K562 (cell line): ENCODE results near the gene ERVH48-1. TPM values are rescaled to one million over a fixed set of nuclear protein-coding genes. Genes with fewer than 3 reads are reported as not detected.

Experiments used
- ATAC-seq: fragments of 200-7000 bp; cut with Tn5 transposase; 3 replicates; pipeline ENCODE4 v1.9.1; 2020; ENCODE audit warnings: moderate library complexity
- BruUV-seq: library from RNA; stranded (reverse); fragments of 400-500 nt; replicated peaks from 2 replicates; lab custom pipeline; 2021; lab: Mats Ljungman, UMichigan
- CTCF ChIA-PET: fragments of 300-600 bp; formaldehyde crosslinking; extraction: SDS; loops from one replicate; lab custom pipeline; 2021; ENCODE audit warnings: low intra/inter-chr PET ratio; lab: Yijun Ruan, JAX
- POLR2A ChIA-PET: fragments of 300-600, 350-650 bp; sonication (Branson Sonifier 250); formaldehyde crosslinking; extraction: SDS; loops from one replicate; lab custom pipeline; 2021; ENCODE audit warnings: antibody characterized with exemption, inconsistent platforms; lab: Yijun Ruan, JAX
- DNase-seq, 4 experiments: peaks; one replicate each; pipeline versions ENCODE4 v3.0.0 to v3.0.0-alpha.2; 2011 to 2018; ENCODE audit warnings: low spot score in 3 of 4, mixed read lengths in 3 of 4; ENCODE audit errors: extremely low read depth in 1 of 4
- FAIRE-seq: peaks from 2 replicates; lab custom pipeline; 2011; peaks lifted over from hg19 to GRCh38; lab: Jason Lieb, UNC
- H2AFZ ChIP-seq: 2 replicates; pipeline ENCODE4 v1.6.0; 2011; ENCODE audit warnings: low read depth, low read length, control low read depth, inconsistent platforms
- H3K27ac ChIP-seq: fragments of 200-600 bp; 3 replicates; pipeline ENCODE4 v1.8.0; 2011; ENCODE audit warnings: low read depth, mild to moderate bottlenecking, control low read depth, inconsistent platforms, low read length, moderate library complexity, mixed read lengths; ENCODE audit errors: extremely low read depth
- H3K27me3 ChIP-seq, 2 experiments: fragments of 300-600 bp in 1 of 2; 2 replicates in 1 of 2; 3 replicates in 1 of 2; pipeline versions ENCODE4 v1.6.0 to v1.8.0; 2011; ENCODE audit warnings: inconsistent platforms in 2 of 2, low read length in 2 of 2, mild to moderate bottlenecking in 1 of 2, mixed read lengths in 1 of 2, moderate library complexity in 1 of 2; ENCODE audit not compliant: control insufficient read depth in 2 of 2, insufficient read depth in 2 of 2
- H3K36me3 ChIP-seq: fragments of 300-600 bp; 3 replicates; pipeline ENCODE4 v1.8.0; 2011; ENCODE audit warnings: mild to moderate bottlenecking, low read length, inconsistent platforms; ENCODE audit not compliant: control insufficient read depth, insufficient read depth
- H3K4me1 ChIP-seq, 2 experiments: fragments of 200-600 bp in 1 of 2; replicated peaks in 1 of 2; 2 replicates in 1 of 2; 3 replicates in 1 of 2; pipeline versions ENCODE4 v1.5.1 to v1.8.0; 2011; ENCODE audit warnings: inconsistent platforms in 2 of 2, low read length in 2 of 2, mild to moderate bottlenecking in 1 of 2, mixed read lengths in 1 of 2, moderate library complexity in 1 of 2; ENCODE audit not compliant: control insufficient read depth in 2 of 2, insufficient read depth in 2 of 2
- H3K4me2 ChIP-seq: 2 replicates; pipeline ENCODE4 v1.6.1; 2011; ENCODE audit warnings: low read length, control low read depth, inconsistent platforms, mixed read lengths; ENCODE audit not compliant: insufficient read depth
- H3K4me3 ChIP-seq: fragments of 200-600 bp; sonication (generic), shearing (Covaris generic); 2 replicates; pipeline ENCODE4 v1.5.1; 2016; ENCODE audit warnings: control low read depth, inconsistent platforms
- H3K79me2 ChIP-seq: fragments of 200-600 bp; 3 replicates; pipeline ENCODE4 v1.8.0; 2011; ENCODE audit warnings: low read length, inconsistent platforms; ENCODE audit not compliant: control insufficient read depth, insufficient read depth
- H3K9ac ChIP-seq, 2 experiments: 2 replicates each; pipeline versions ENCODE4 v1.6.0 to v1.6.1; 2011; ENCODE audit warnings: low read depth in 2 of 2, low read length in 2 of 2, control low read depth in 1 of 2, inconsistent platforms in 1 of 2, mild to moderate bottlenecking in 1 of 2, mixed read lengths in 1 of 2; ENCODE audit not compliant: insufficient read depth in 1 of 2
- H3K9me1 ChIP-seq: one replicate; pipeline ENCODE4 v1.6.0; 2011; ENCODE audit warnings: inconsistent platforms, mild to moderate bottlenecking, low read length, moderate library complexity; ENCODE audit not compliant: control insufficient read depth, insufficient read depth
- H3K9me3 ChIP-seq: replicated peaks from 2 replicates; pipeline ENCODE4 v1.5.1; 2011; ENCODE audit warnings: low read depth, low read length, inconsistent platforms; ENCODE audit not compliant: control insufficient read depth, insufficient read depth
- H4K20me1 ChIP-seq: replicated peaks from 2 replicates; pipeline ENCODE4 v1.6.1; 2011; ENCODE audit warnings: low read length, inconsistent platforms, mixed read lengths; ENCODE audit not compliant: control insufficient read depth, insufficient read depth
- EWSR1 ChIP-seq: fragments of 450-650 bp; IDR thresholded peaks from 2 replicates; pipeline ENCODE4 v1.6.1; 2018; ENCODE audit warnings: borderline replicate concordance, mild to moderate bottlenecking, low read depth, moderate library complexity; ENCODE audit not compliant: partially characterized antibody
- HDAC1 ChIP-seq, 2 experiments: fragments of 450-650 bp; IDR thresholded peaks; 2 replicates each; pipeline ENCODE4 v1.6.1; 2016 to 2017; ENCODE audit warnings: inconsistent platforms in 1 of 2, mild to moderate bottlenecking in 1 of 2, moderate library complexity in 1 of 2
- HNRNPK ChIP-seq: fragments of 200-400 bp; formaldehyde crosslinking; IDR thresholded peaks from one replicate; pipeline ENCODE4 v1.6.1; 2018; ENCODE audit warnings: mild to moderate bottlenecking, low read depth, low read length; ENCODE audit not compliant: poor library complexity, severe bottlenecking
- MAFF ChIP-seq: IDR thresholded peaks from 2 replicates; pipeline ENCODE4 v1.6.1; 2012; ENCODE audit warnings: low read length, improper control_type of control experiment
- PCBP1 ChIP-seq: fragments of 200-400 bp; formaldehyde crosslinking; IDR thresholded peaks from 2 replicates; pipeline ENCODE4 v1.6.1; 2018; ENCODE audit warnings: mild to moderate bottlenecking, low read depth, low read length; ENCODE audit not compliant: poor library complexity, severe bottlenecking
- SIX5 ChIP-seq, 2 experiments: IDR thresholded peaks; 2 replicates each; pipeline ENCODE4 v1.6.1; 2011; ENCODE audit warnings: low read length in 2 of 2, borderline replicate concordance in 1 of 2, low read depth in 1 of 2, mild to moderate bottlenecking in 1 of 2, moderate library complexity in 1 of 2; ENCODE audit not compliant: insufficient read depth in 1 of 2
- SMARCC2 ChIP-seq: fragments of 450-650 bp; IDR thresholded peaks from 2 replicates; pipeline ENCODE4 v1.6.1; 2017; ENCODE audit warnings: antibody characterized with exemption, moderate library complexity, mild to moderate bottlenecking, low read depth
- TRIM24 ChIP-seq, 2 experiments: fragments of 450-650 bp; IDR thresholded peaks; 2 replicates each; pipeline ENCODE4 v1.6.1; 2016
- ZSCAN29 ChIP-seq: fragments of 450-650 bp; IDR thresholded peaks from 2 replicates; pipeline ENCODE4 v1.6.1; 2017
- WGBS: fragments of 100-300 bp; shearing (Covaris generic); methylation state at CpG from one replicate; pipeline ENCODE4 v1.1.6; 2016; ENCODE audit warnings: low coverage, mixed read lengths; ENCODE audit not compliant: insufficient coverage; ENCODE audit errors: missing lambda C conversion rate; 5-methylcytosine and 5-hydroxymethylcytosine counted together
- in situ Hi-C: fragments of 300-500 bp; cut with MboI; formaldehyde crosslinking; loops from 4 replicates; pipeline ENCODE4 v1.15.0; 2018; ENCODE audit warnings: inconsistent platforms, mixed read lengths
- intact Hi-C: fragments of 100-400 bp; cut with micrococcal nuclease; formaldehyde crosslinking; loops from 2 replicates; pipeline ENCODE4 v1.14.2; 2022
- polyA plus RNA-seq, 8 experiments: library from polyadenylated mRNA; depleted of rRNA in 4 of 8; stranded (reverse) in 5 of 8; unstranded in 3 of 8; fragments of >200 nt; fragmentation: Nextera tagmentation in 2 of 8; fragmentation: Illumina TruSeq in 1 of 8; extraction: Ambion mirVana in 2 of 8; extraction: Trizol in 1 of 8; gene quantifications; 2 replicates each; pipeline versions ENCODE4 v1.2.1 to v1.2.3, GENCODE V29; 2011 to 2014; ENCODE audit warnings: inconsistent platforms in 1 of 8, missing spikeins in 1 of 8
- total RNA-seq, 7 experiments: library from RNA; depleted of rRNA in 6 of 7; stranded (reverse); fragments of >200 nt in 6 of 7; fragmentation: Illumina TruSeq in 2 of 7; extraction: Trizol in 2 of 7; gene quantifications; 2 replicates each; pipeline versions ENCODE4 v1.2.1 to v1.2.3, GENCODE V29; 2011 to 2021; ENCODE audit warnings: low replicate concordance in 1 of 7
- TF ChIP-seq, protein P1 (sequence below): conservative IDR thresholded peaks from 2 replicates; pipeline ENCODE4 v1.6.1; 2011; ENCODE audit warnings: low read depth, mild to moderate bottlenecking, low read length; ENCODE audit not compliant: control insufficient read depth

The ERVH48-1 gene
- total and polyA plus RNA-seq, 9 of the 15 experiments (the other 6 are each of a cell fraction or from before 2014, with no cell fraction given), result 0.08 to 0.49 (median 0.16) TPM; not detected in 3

GRCh38 chr21:42962380-42963007, 37.1 kb upstream of the ERVH48-1 start:
- intact Hi-C loops (no loop called here), in situ Hi-C loops (no loop called here)
- 50% methylated on average over 3 of the region's 6 CpGs for WGBS
- no peaks in the 10 kb centered on the region for H3K36me3 ChIP-seq
- POLR2A ChIA-PET, result interaction anchor here (0.8 to 2.9 kb wide), 3 partner anchors 9 to 47 kb away, joined by 3 to 10 read pairs (median 3); no protein-coding TSS in a partner anchor
- H3K4me2 ChIP-seq, result no peak overlapping the region
- H3K27me3 ChIP-seq, result no peaks in the 10 kb centered on the region
- H3K27ac ChIP-seq, result no peak overlapping the region
- no peaks in the 10 kb centered on the region for H3K9me1 ChIP-seq
- TF ChIP-seq TRIM24 (IDR thresholded peaks at IDR 0.05) (no peak), PCBP1 (peak; percentile 86), HDAC1 (IDR thresholded peaks at IDR 0.05) (no peak), EWSR1 (no peak), SMARCC2 (no peak), ZSCAN29 (no peak), HNRNPK (peak; percentile 94), MAFF (no peak), SIX5 (IDR thresholded peaks at IDR 0.05; ENCODE audit: borderline replicate concordance in 1 of 2, insufficient read depth in 1 of 2, low read depth in 1 of 2, low read length in 2 of 2) (no peak)
- TF ChIP-seq, protein P1, sequence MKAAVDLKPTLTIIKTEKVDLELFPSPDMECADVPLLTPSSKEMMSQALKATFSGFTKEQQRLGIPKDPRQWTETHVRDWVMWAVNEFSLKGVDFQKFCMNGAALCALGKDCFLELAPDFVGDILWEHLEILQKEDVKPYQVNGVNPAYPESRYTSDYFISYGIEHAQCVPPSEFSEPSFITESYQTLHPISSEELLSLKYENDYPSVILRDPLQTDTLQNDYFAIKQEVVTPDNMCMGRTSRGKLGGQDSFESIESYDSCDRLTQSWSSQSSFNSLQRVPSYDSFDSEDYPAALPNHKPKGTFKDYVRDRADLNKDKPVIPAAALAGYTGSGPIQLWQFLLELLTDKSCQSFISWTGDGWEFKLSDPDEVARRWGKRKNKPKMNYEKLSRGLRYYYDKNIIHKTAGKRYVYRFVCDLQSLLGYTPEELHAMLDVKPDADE, result no peak
- TF ChIP-seq, all 486 proteins: peak for 2
- H4K20me1 ChIP-seq, result no peaks in the 10 kb centered on the region
- no peaks in the 10 kb centered on the region for H3K79me2 ChIP-seq
- H3K9ac ChIP-seq, result no peak overlapping the region
- H3K4me1 ChIP-seq, result peaks cover 3 to 7% of the 10 kb centered on the region in 2 experiments
- ATAC-seq (no peak), FAIRE-seq (no peak), DNase-seq (no peak)
- no peak overlapping the region for H2AFZ ChIP-seq
- no peak overlapping the region for H3K4me3 ChIP-seq
- CTCF ChIA-PET, result no interaction called here
- H3K9me3 ChIP-seq, result no peaks in the 10 kb centered on the region
- no TSS peak for BruUV-seq
